ENCODE data around the gene RIOK2. TPM values are rescaled to one million over a fixed set of nuclear protein-coding genes. Genes with fewer than 3 reads are reported as not detected.

RIOK2 gene
- total and polyA plus RNA-seq, 9 of the 15 experiments (the other 6 are each of a cell fraction or from before 2014, with no cell fraction given): 22.9 to 97.6 (median 47.8) TPM

DNA sequence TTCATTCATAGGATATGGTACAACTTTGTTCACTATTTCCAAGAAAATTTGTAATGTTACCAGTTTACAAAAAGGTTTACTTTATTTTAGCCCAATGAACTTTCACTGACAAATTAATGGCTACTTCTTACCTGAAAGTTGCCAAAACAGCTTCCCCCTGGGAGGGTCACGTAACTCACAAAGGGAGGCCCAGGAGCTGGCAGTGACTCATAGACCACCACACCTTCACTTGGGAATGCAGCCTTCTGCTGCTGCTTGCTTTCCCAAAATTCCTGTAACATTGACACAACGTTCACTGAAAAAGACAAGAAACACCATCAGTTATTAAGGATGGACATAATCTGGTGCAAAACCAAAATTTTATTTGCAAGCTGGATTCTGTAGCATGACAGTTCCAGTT is 58.7 kb downstream of the RIOK2 start:
- BruUV-seq (replicated peaks): no TSS peak
- FAIRE-seq (no peak), DNase-seq (ENCODE audit: extremely low read depth in 1 of 4, low spot score in 3 of 4) (no peak), ATAC-seq (no peak)
- no peaks in the 10 kb centered on the region for H3K79me2 ChIP-seq (ENCODE audit: control insufficient read depth, insufficient read depth, low read length)
- H3K36me3 ChIP-seq (ENCODE audit: control insufficient read depth, insufficient read depth, low read length): no peaks in the 10 kb centered on the region
- H3K4me3 ChIP-seq: no peak overlapping the region
- TF ChIP-seq, protein P1, sequence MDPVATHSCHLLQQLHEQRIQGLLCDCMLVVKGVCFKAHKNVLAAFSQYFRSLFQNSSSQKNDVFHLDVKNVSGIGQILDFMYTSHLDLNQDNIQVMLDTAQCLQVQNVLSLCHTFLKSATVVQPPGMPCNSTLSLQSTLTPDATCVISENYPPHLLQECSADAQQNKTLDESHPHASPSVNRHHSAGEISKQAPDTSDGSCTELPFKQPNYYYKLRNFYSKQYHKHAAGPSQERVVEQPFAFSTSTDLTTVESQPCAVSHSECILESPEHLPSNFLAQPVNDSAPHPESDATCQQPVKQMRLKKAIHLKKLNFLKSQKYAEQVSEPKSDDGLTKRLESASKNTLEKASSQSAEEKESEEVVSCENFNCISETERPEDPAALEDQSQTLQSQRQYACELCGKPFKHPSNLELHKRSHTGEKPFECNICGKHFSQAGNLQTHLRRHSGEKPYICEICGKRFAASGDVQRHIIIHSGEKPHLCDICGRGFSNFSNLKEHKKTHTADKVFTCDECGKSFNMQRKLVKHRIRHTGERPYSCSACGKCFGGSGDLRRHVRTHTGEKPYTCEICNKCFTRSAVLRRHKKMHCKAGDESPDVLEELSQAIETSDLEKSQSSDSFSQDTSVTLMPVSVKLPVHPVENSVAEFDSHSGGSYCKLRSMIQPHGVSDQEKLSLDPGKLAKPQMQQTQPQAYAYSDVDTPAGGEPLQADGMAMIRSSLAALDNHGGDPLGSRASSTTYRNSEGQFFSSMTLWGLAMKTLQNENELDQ (CRISPR knock-in tag; IDR thresholded peaks at IDR 0.05; ENCODE audit: borderline replicate concordance): no peak
- no peak for TF ChIP-seq FOXK2 (conservative IDR thresholded peaks at IDR 0.05 in 1 of 2, IDR thresholded peaks at IDR 0.05 in 1 of 2; ENCODE audit: low read depth in 2 of 2)
- no peak overlapping the region for H2AFZ ChIP-seq (ENCODE audit: low read depth, low read length)
- H3K9ac ChIP-seq (ENCODE audit: insufficient read depth in 1 of 2, low read depth in 2 of 2, low read length in 2 of 2): no peak overlapping the region
- no peak overlapping the region for H3K4me2 ChIP-seq (ENCODE audit: insufficient read depth, low read length)
- in situ Hi-C loops (cut with MboI) (no loop called here), intact Hi-C loops (cut with micrococcal nuclease) (no loop called here)
- 62% methylated on average over 2 of the region's 2 CpGs for WGBS (ENCODE audit: insufficient coverage, low coverage, missing lambda C conversion rate)
- no peaks in the 10 kb centered on the region for H4K20me1 ChIP-seq (replicated peaks; ENCODE audit: control insufficient read depth, insufficient read depth, low read length)
- H3K9me3 ChIP-seq (replicated peaks; ENCODE audit: control insufficient read depth, insufficient read depth, low read depth, low read length): no peaks in the 10 kb centered on the region
- H3K4me1 ChIP-seq (replicated peaks in 1 of 2; ENCODE audit: control insufficient read depth in 2 of 2, insufficient read depth in 2 of 2, low read length in 2 of 2): 0 out of 5 replicates have a peak, but pooled peaks cover 0 to 2% of the 10 kb centered on the region in 2 experiments
- H3K27me3 ChIP-seq (ENCODE audit: control insufficient read depth in 2 of 2, insufficient read depth in 2 of 2, low read length in 2 of 2): no peaks in the 10 kb centered on the region
- no peak overlapping the region for H3K27ac ChIP-seq (ENCODE audit: extremely low read depth, low read depth, low read length)
- CTCF ChIA-PET (ENCODE audit: low intra/inter-chr PET ratio): no interaction called here
- no peaks in the 10 kb centered on the region for H3K9me1 ChIP-seq (ENCODE audit: control insufficient read depth, insufficient read depth, low read length)
- POLR2A ChIA-PET: no interaction called here

DNA sequence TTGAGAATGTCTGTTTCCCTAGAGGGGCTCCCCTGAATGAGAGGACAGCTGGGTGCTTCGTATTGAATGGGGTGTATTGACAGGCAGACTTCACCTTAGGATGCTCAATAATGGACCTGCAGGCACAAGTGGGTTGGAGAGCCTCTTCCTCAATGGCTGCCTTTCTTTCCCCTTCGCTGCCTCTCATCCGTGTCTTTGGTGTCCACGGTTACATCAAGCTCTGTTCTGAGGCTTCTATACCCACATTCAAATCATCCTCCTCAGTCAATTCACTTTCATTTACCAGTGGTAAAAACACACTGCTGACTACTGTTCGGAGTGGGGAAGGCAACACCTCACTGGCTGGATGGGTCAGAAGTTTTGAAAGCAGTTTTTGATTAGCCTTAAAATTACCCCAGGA is 61.2 kb downstream of the RIOK2 start:
- Histone ChIP-seq H3K9ac (ENCODE audit: insufficient read depth in 1 of 2, low read depth in 2 of 2, low read length in 2 of 2) (no peak overlapping the region), H3K27me3 (ENCODE audit: control insufficient read depth in 2 of 2, insufficient read depth in 2 of 2, low read length in 2 of 2) (no peaks in the 10 kb centered on the region), H3K4me2 (ENCODE audit: insufficient read depth, low read length) (no peak overlapping the region), H3K9me3 (replicated peaks; ENCODE audit: control insufficient read depth, insufficient read depth, low read depth, low read length) (no peaks in the 10 kb centered on the region), H3K4me1 (replicated peaks in 1 of 2; ENCODE audit: control insufficient read depth in 2 of 2, insufficient read depth in 2 of 2, low read length in 2 of 2) (no peaks in the 10 kb centered on the region), H4K20me1 (replicated peaks; ENCODE audit: control insufficient read depth, insufficient read depth, low read length) (no peaks in the 10 kb centered on the region), H3K9me1 (ENCODE audit: control insufficient read depth, insufficient read depth, low read length) (no peaks in the 10 kb centered on the region), H2AFZ (ENCODE audit: low read depth, low read length) (no peak overlapping the region), H3K4me3 (no peak overlapping the region), H3K27ac (ENCODE audit: extremely low read depth, low read depth, low read length) (no peak overlapping the region), H3K36me3 (ENCODE audit: control insufficient read depth, insufficient read depth, low read length) (no peaks in the 10 kb centered on the region), H3K79me2 (ENCODE audit: control insufficient read depth, insufficient read depth, low read length) (no peaks in the 10 kb centered on the region)
- DNase-seq (ENCODE audit: extremely low read depth in 1 of 4, low spot score in 3 of 4) (no peak), ATAC-seq (no peak), FAIRE-seq (no peak)
- intact Hi-C loops (cut with micrococcal nuclease): no loop called here
- in situ Hi-C loops (cut with MboI): no loop called here
- CTCF ChIA-PET (ENCODE audit: low intra/inter-chr PET ratio): no interaction called here
- POLR2A ChIA-PET: no interaction called here
- no TSS peak for BruUV-seq (replicated peaks)
- WGBS (ENCODE audit: insufficient coverage, low coverage, missing lambda C conversion rate): 47% methylated on average over 5 of the region's 5 CpGs
- TF ChIP-seq ZZZ3 (IDR thresholded peaks at IDR 0.05) (no peak), L3MBTL2 (IDR thresholded peaks at IDR 0.05) (no peak), PHF8 (IDR thresholded peaks at IDR 0.05; ENCODE audit: borderline replicate concordance, low read length) (no peak), CSDE1 (IDR thresholded peaks at IDR 0.05) (no peak), ETV6 (IDR thresholded peaks at IDR 0.05; ENCODE audit: borderline replicate concordance in 1 of 2, low read depth in 2 of 2, low read length in 1 of 2) (no peak), ETV6 (CRISPR knock-in tag; IDR thresholded peaks at IDR 0.05; ENCODE audit: borderline replicate concordance) (no peak), MCM7 (IDR thresholded peaks at IDR 0.05) (no peak)
- TF ChIP-seq, protein P2, sequence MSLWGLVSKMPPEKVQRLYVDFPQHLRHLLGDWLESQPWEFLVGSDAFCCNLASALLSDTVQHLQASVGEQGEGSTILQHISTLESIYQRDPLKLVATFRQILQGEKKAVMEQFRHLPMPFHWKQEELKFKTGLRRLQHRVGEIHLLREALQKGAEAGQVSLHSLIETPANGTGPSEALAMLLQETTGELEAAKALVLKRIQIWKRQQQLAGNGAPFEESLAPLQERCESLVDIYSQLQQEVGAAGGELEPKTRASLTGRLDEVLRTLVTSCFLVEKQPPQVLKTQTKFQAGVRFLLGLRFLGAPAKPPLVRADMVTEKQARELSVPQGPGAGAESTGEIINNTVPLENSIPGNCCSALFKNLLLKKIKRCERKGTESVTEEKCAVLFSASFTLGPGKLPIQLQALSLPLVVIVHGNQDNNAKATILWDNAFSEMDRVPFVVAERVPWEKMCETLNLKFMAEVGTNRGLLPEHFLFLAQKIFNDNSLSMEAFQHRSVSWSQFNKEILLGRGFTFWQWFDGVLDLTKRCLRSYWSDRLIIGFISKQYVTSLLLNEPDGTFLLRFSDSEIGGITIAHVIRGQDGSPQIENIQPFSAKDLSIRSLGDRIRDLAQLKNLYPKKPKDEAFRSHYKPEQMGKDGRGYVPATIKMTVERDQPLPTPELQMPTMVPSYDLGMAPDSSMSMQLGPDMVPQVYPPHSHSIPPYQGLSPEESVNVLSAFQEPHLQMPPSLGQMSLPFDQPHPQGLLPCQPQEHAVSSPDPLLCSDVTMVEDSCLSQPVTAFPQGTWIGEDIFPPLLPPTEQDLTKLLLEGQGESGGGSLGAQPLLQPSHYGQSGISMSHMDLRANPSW (CRISPR knock-in tag; IDR thresholded peaks at IDR 0.05): no peak

Measured in K562 (cell line).